HEK293 (cell line): ENCODE data around the gene DDX54.

Source experiments
- CTCF ChIA-PET: fragments of 350-600 bp; formaldehyde crosslinking; extraction: SDS; loops from one replicate; lab custom pipeline; 2021; ENCODE audit warnings: antibody characterized with exemption; lab: Yijun Ruan, JAX
- POLR2A ChIA-PET: fragments of 300-600 bp; formaldehyde crosslinking; extraction: SDS; loops from one replicate; lab custom pipeline; 2020; ENCODE audit warnings: antibody characterized with exemption, inconsistent platforms; lab: Yijun Ruan, JAX
- H3K27ac ChIP-seq: fragments of 200-500 bp; sonication (Bioruptor generic); 2 replicates; pipeline ENCODE4 v1.5.1; 2014; ENCODE audit warnings: low read depth, low read length, control low read depth, inconsistent platforms; ENCODE audit errors: extremely low read depth
- H3K36me3 ChIP-seq, 2 experiments: fragments of 200-500 bp in 1 of 2; sonication (Bioruptor generic) in 1 of 2; 1 replicate in 1 of 2; 2 replicates in 1 of 2; pipeline ENCODE4 v1.5.1; 2014 to 2017; ENCODE audit warnings: inconsistent platforms in 2 of 2, low read length in 2 of 2; ENCODE audit not compliant: control insufficient read depth in 2 of 2, insufficient read depth in 1 of 2
- H3K4me1 ChIP-seq: fragments of 200-500 bp; sonication (Bioruptor generic); 2 replicates; pipeline ENCODE4 v1.5.1; 2014; ENCODE audit warnings: mild to moderate bottlenecking, low read length, inconsistent platforms; ENCODE audit not compliant: control insufficient read depth, insufficient read depth
- H3K4me3 ChIP-seq: 2 replicates; pipeline ENCODE4 v1.5.1; 2011; ENCODE audit warnings: low read depth, mild to moderate bottlenecking, control low read depth, low read length, moderate library complexity
- H3K9me3 ChIP-seq: fragments of 200-500 bp; sonication (Bioruptor generic); 2 replicates; pipeline ENCODE4 v1.5.1; 2014; ENCODE audit warnings: low read depth, low read length, inconsistent platforms; ENCODE audit not compliant: control insufficient read depth, insufficient read depth
- BCL11A ChIP-seq: fragments of 450-650 bp; formaldehyde crosslinking; IDR thresholded peaks from 2 replicates; pipeline ENCODE4 v1.5.1; 2016; ENCODE audit warnings: low read depth, missing biosample characterization, missing genetic modification characterization
- GLI2 ChIP-seq: fragments of 450-650 bp; formaldehyde crosslinking; IDR thresholded peaks from 2 replicates; pipeline ENCODE4; 2017; ENCODE audit warnings: missing biosample characterization, missing genetic modification characterization, low read depth, borderline replicate concordance
- GLIS2 ChIP-seq: fragments of 450-650 bp; formaldehyde crosslinking; IDR thresholded peaks from 2 replicates; pipeline ENCODE4 v1.5.1; 2016; ENCODE audit warnings: missing biosample characterization, missing genetic modification characterization
- KLF7 ChIP-seq: fragments of 450-650 bp; formaldehyde crosslinking; IDR thresholded peaks from 2 replicates; pipeline ENCODE4 v1.5.1; 2016; ENCODE audit warnings: missing biosample characterization, missing genetic modification characterization, borderline replicate concordance
- ZBTB26 ChIP-seq: fragments of 450-650 bp; formaldehyde crosslinking; optimal IDR thresholded peaks from 2 replicates; pipeline ENCODE3; 2016; ENCODE audit warnings: missing biosample characterization, mild to moderate bottlenecking, missing genetic modification characterization
- ZBTB8A ChIP-seq: fragments of 450-650 bp; formaldehyde crosslinking; IDR thresholded peaks from 2 replicates; pipeline ENCODE4 v1.5.1; 2016; ENCODE audit warnings: missing biosample characterization, missing genetic modification characterization
- ZEB2 ChIP-seq: fragments of 450-650 bp; formaldehyde crosslinking; IDR thresholded peaks from 2 replicates; pipeline ENCODE4 v1.5.1; 2016; ENCODE audit warnings: missing biosample characterization, missing genetic modification characterization
- ZNF175 ChIP-seq: fragments of 450-650 bp; formaldehyde crosslinking; IDR thresholded peaks from 2 replicates; pipeline ENCODE4 v1.5.1; 2016; ENCODE audit warnings: missing biosample characterization, missing genetic modification characterization
- ZNF211 ChIP-seq: fragments of 450-650 bp; formaldehyde crosslinking; IDR thresholded peaks from 2 replicates; pipeline ENCODE4 v1.5.1; 2016; ENCODE audit warnings: low read depth, missing biosample characterization, missing genetic modification characterization
- ZNF266 ChIP-seq: fragments of 450-650 bp; formaldehyde crosslinking; IDR thresholded peaks from 2 replicates; pipeline ENCODE4 v1.5.1; 2016; ENCODE audit warnings: missing biosample characterization, missing genetic modification characterization, low read depth
- ZNF37A ChIP-seq: fragments of 450-650 bp; IDR thresholded peaks from 2 replicates; pipeline ENCODE4 v1.5.1; 2018; ENCODE audit warnings: missing biosample characterization, missing genetic modification characterization
- ZNF521 ChIP-seq: fragments of 450-650 bp; formaldehyde crosslinking; IDR thresholded peaks from 2 replicates; pipeline ENCODE4 v1.5.1; 2017; ENCODE audit warnings: missing biosample characterization, mild to moderate bottlenecking, missing genetic modification characterization
- ZNF623 ChIP-seq: fragments of 450-650 bp; formaldehyde crosslinking; IDR thresholded peaks from 2 replicates; pipeline ENCODE4 v1.5.1; 2016; ENCODE audit warnings: missing biosample characterization, missing genetic modification characterization
- ZNF677 ChIP-seq: fragments of 450-650 bp; IDR thresholded peaks from 2 replicates; pipeline ENCODE4 v1.5.0; 2018; ENCODE audit warnings: missing biosample characterization, mild to moderate bottlenecking, missing genetic modification characterization, moderate library complexity
- ZNF776 ChIP-seq: fragments of 450-650 bp; formaldehyde crosslinking; IDR thresholded peaks from 2 replicates; pipeline ENCODE4 v1.5.0; 2017; ENCODE audit warnings: missing biosample characterization, missing genetic modification characterization, borderline replicate concordance
- ZSCAN4 ChIP-seq: fragments of 450-650 bp; formaldehyde crosslinking; IDR thresholded peaks from 2 replicates; pipeline ENCODE4 v1.5.1; 2017; ENCODE audit warnings: missing biosample characterization, missing genetic modification characterization
- ZXDB ChIP-seq: fragments of 450-650 bp; formaldehyde crosslinking; IDR thresholded peaks from 2 replicates; pipeline ENCODE4 v1.5.1; 2016; ENCODE audit warnings: missing biosample characterization, missing genetic modification characterization
- TF ChIP-seq, protein P1 (sequence below): fragments of 450-650 bp; formaldehyde crosslinking; IDR thresholded peaks from 2 replicates; pipeline ENCODE4 v1.5.1; 2016; ENCODE audit warnings: missing biosample characterization, missing genetic modification characterization
- TF ChIP-seq, protein P2 (sequence below): fragments of 450-650 bp; formaldehyde crosslinking; IDR thresholded peaks from 2 replicates; pipeline ENCODE4 v1.5.1; 2016; ENCODE audit warnings: missing biosample characterization, missing genetic modification characterization
- TF ChIP-seq, protein P3 (sequence below): fragments of 450-650 bp; IDR thresholded peaks from 2 replicates; pipeline ENCODE4 v1.5.1; 2018; ENCODE audit warnings: missing biosample characterization, mild to moderate bottlenecking, missing genetic modification characterization
- TF ChIP-seq, protein P4 (sequence below): fragments of 450-650 bp; formaldehyde crosslinking; IDR thresholded peaks from 2 replicates; pipeline ENCODE4 v1.5.0; 2017; ENCODE audit warnings: missing biosample characterization, missing genetic modification characterization, borderline replicate concordance
- TF ChIP-seq, protein P5 (sequence below): fragments of 450-650 bp; formaldehyde crosslinking; IDR thresholded peaks from 2 replicates; pipeline ENCODE4 v1.5.1; 2016; ENCODE audit warnings: missing biosample characterization, missing genetic modification characterization

DDX54 gene

DNA sequence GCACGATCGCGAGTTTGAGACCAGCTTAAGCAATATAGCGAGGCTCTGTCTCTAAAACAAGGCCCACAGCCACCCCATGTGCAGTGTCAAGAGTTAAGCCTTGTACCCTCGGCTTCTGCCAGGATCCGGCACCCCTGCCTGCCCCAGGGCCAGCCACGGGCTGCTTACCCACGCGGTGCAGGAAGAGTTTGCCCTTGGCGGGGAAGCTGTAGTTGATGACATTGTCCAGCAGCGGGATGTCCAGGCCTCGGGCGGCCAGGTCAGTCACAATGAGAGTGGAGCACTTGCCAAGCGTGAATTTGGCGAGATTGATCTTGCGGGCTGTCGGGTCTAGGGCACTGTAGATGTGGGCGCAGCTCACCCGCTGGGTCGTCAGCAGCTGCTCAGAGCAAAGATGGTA is 13.1 kb downstream of the DDX54 start (continued):
- TF ChIP-seq, protein P1, sequence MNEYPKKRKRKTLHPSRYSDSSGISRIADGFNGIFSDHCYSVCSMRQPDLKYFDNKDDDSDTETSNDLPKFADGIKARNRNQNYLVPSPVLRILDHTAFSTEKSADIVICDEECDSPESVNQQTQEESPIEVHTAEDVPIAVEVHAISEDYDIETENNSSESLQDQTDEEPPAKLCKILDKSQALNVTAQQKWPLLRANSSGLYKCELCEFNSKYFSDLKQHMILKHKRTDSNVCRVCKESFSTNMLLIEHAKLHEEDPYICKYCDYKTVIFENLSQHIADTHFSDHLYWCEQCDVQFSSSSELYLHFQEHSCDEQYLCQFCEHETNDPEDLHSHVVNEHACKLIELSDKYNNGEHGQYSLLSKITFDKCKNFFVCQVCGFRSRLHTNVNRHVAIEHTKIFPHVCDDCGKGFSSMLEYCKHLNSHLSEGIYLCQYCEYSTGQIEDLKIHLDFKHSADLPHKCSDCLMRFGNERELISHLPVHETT (tag by site-specific recombination) = no peak
- no peak for TF ChIP-seq GLI2 (tag by site-specific recombination)
- TF ChIP-seq ZNF623 = no peak
- TF ChIP-seq, protein P2, sequence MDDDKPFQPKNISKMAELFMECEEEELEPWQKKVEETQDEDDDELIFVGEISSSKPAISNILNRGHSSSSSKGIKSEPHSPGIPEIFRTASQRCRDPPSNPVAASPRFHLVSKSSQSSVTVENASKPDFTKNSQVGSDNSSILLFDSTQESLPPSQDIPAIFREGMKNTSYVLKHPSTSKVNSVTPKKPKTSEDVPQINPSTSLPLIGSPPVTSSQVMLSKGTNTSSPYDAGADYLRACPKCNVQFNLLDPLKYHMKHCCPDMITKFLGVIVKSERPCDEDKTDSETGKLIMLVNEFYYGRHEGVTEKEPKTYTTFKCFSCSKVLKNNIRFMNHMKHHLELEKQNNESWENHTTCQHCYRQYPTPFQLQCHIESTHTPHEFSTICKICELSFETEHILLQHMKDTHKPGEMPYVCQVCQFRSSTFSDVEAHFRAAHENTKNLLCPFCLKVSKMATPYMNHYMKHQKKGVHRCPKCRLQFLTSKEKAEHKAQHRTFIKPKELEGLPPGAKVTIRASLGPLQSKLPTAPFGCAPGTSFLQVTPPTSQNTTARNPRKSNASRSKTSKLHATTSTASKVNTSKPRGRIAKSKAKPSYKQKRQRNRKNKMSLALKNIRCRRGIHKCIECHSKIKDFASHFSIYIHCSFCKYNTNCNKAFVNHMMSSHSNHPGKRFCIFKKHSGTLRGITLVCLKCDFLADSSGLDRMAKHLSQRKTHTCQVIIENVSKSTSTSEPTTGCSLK = no peak
- TF ChIP-seq ZBTB8A (tag by site-specific recombination) = no peak
- TF ChIP-seq, protein P3, sequence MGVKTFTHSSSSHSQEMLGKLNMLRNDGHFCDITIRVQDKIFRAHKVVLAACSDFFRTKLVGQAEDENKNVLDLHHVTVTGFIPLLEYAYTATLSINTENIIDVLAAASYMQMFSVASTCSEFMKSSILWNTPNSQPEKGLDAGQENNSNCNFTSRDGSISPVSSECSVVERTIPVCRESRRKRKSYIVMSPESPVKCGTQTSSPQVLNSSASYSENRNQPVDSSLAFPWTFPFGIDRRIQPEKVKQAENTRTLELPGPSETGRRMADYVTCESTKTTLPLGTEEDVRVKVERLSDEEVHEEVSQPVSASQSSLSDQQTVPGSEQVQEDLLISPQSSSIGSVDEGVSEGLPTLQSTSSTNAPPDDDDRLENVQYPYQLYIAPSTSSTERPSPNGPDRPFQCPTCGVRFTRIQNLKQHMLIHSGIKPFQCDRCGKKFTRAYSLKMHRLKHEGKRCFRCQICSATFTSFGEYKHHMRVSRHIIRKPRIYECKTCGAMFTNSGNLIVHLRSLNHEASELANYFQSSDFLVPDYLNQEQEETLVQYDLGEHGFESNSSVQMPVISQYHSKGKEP = no peak
- TF ChIP-seq GLIS2 = no peak
- TF ChIP-seq ZNF37A (tag by site-specific recombination) = no peak

GRCh38 chr12:113171543-113171942 is 13.7 kb downstream of the DDX54 start:
- no peaks in the 10 kb centered on the region for H3K4me1 ChIP-seq
- peaks cover 59 to 86% of the 10 kb centered on the region in 2 experiments; a peak in 2 of 3 replicates for H3K36me3 ChIP-seq
- POLR2A ChIA-PET = interaction anchor here (0.6 kb wide), 1 partner anchor 1497 kb away, joined by 4 read pairs; no protein-coding TSS in a partner anchor
- H3K4me3 ChIP-seq = no peak overlapping the region
- no peaks in the 10 kb centered on the region for H3K9me3 ChIP-seq
- no peak for TF ChIP-seq ZNF776
- no peak for TF ChIP-seq ZNF266 (tag by site-specific recombination)
- TF ChIP-seq ZNF175 = no peak
- no peak for TF ChIP-seq ZNF677
- TF ChIP-seq ZXDB (tag by site-specific recombination) = no peak
- TF ChIP-seq ZEB2 = no peak
- CTCF ChIA-PET = interaction anchor here (0.7 to 3.4 kb wide), 4 partner anchors 37 to 276 kb away, joined by 3 to 24 read pairs (median 7); partner anchors contain the start of gene RASAL1
- no peak overlapping the region for H3K27ac ChIP-seq

DNA sequence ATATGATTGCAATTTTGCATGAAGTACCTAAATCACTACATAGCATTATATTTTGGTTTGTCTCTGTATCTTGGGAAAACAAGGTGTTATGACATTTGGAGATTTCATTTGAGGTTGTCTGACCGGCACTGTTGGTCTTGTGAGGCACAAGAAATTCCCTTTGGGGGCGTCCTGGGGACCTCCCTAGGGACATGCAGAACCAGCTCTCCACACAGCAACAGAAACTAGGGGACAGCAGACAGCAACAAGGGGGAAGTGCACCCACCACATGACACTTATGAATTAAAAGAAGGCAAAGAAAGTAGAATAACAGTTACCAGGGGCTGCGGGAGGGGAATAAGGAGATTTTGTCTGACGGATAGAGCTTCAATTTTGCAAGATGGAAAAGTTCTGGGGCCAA is 14.4 kb downstream of the DDX54 start:
- Histone ChIP-seq H3K27ac (no peak overlapping the region), H3K4me3 (no peak overlapping the region), H3K9me3 (no peaks in the 10 kb centered on the region), H3K36me3 (peaks cover 54 to 88% of the 10 kb centered on the region in 2 experiments; a peak in 2 of 3 replicates), H3K4me1 (no peaks in the 10 kb centered on the region)
- CTCF ChIA-PET = interaction anchor here (0.7 to 3.0 kb wide), 4 partner anchors 36 to 275 kb away, joined by 3 to 24 read pairs (median 4); partner anchors contain the start of gene RASAL1
- POLR2A ChIA-PET = interaction anchor here (0.6 kb wide), 1 partner anchor 1497 kb away, joined by 4 read pairs; no protein-coding TSS in a partner anchor
- TF ChIP-seq, protein P4, sequence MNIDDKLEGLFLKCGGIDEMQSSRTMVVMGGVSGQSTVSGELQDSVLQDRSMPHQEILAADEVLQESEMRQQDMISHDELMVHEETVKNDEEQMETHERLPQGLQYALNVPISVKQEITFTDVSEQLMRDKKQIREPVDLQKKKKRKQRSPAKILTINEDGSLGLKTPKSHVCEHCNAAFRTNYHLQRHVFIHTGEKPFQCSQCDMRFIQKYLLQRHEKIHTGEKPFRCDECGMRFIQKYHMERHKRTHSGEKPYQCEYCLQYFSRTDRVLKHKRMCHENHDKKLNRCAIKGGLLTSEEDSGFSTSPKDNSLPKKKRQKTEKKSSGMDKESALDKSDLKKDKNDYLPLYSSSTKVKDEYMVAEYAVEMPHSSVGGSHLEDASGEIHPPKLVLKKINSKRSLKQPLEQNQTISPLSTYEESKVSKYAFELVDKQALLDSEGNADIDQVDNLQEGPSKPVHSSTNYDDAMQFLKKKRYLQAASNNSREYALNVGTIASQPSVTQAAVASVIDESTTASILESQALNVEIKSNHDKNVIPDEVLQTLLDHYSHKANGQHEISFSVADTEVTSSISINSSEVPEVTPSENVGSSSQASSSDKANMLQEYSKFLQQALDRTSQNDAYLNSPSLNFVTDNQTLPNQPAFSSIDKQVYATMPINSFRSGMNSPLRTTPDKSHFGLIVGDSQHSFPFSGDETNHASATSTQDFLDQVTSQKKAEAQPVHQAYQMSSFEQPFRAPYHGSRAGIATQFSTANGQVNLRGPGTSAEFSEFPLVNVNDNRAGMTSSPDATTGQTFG (tag by site-specific recombination) = no peak
- TF ChIP-seq BCL11A (tag by site-specific recombination) = no peak
- TF ChIP-seq ZSCAN4 (tag by site-specific recombination) = no peak
- TF ChIP-seq ZNF266 (tag by site-specific recombination) = no peak
- no peak for TF ChIP-seq ZNF521
- TF ChIP-seq KLF7 (tag by site-specific recombination) = no peak
- TF ChIP-seq, protein P5, sequence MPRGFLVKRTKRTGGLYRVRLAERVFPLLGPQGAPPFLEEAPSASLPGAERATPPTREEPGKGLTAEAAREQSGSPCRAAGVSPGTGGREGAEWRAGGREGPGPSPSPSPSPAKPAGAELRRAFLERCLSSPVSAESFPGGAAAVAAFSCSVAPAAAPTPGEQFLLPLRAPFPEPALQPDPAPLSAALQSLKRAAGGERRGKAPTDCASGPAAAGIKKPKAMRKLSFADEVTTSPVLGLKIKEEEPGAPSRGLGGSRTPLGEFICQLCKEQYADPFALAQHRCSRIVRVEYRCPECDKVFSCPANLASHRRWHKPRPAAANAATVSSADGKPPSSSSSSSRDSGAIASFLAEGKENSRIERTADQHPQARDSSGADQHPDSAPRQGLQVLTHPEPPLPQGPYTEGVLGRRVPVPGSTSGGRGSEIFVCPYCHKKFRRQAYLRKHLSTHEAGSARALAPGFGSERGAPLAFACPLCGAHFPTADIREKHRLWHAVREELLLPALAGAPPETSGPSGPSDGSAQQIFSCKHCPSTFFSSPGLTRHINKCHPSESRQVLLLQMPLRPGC (tag by site-specific recombination) = no peak
- no peak for TF ChIP-seq ZBTB26 (tag by site-specific recombination)
- TF ChIP-seq ZNF211 = no peak
